Nephron progenitor cell (in vitro differentiated cells): Measurements from ENCODE around the gene ZSWIM3.
"Not testable (repeated sequence)": the region's sequence is repeated elsewhere in the genome, so short reads cannot be mapped to it uniquely, and the experiment has no call there.

Source experiments
- DNase-seq: peaks from one replicate; pipeline ENCODE4 v3.0.0; 2021
- H3K27ac Mint-ChIP-seq: 2 replicates; pipeline ENCODE4 v1.8.0; 2021; ENCODE audit warnings: mild to moderate bottlenecking, moderate library complexity, mixed read lengths
- H3K27me3 Mint-ChIP-seq: 2 replicates; pipeline ENCODE4 v1.8.0; 2021; ENCODE audit warnings: mild to moderate bottlenecking, low read depth, mixed read lengths; ENCODE audit not compliant: poor library complexity
- H3K36me3 Mint-ChIP-seq: 2 replicates; pipeline ENCODE4 v1.8.0; 2021; ENCODE audit warnings: low read depth, mixed read lengths
- H3K4me1 Mint-ChIP-seq: 2 replicates; pipeline ENCODE4 v1.8.0; 2021; ENCODE audit warnings: mixed read lengths
- H3K4me3 Mint-ChIP-seq: 2 replicates; pipeline ENCODE4 v1.8.0; 2021; ENCODE audit warnings: mild to moderate bottlenecking, moderate library complexity, mixed read lengths
- H3K9me3 Mint-ChIP-seq: 2 replicates; pipeline ENCODE4 v1.8.0; 2021; ENCODE audit warnings: mild to moderate bottlenecking, moderate library complexity, mixed read lengths
- CTCF ChIP-seq: fragments of 200-600 bp; sonication (generic); IDR thresholded peaks from 2 replicates; pipeline ENCODE4 v1.5.0; 2021; ENCODE audit warnings: antibody characterized with exemption

The ZSWIM3 gene

GRCh38 chr20:45867819-45868176, 10.4 kb downstream of the ZSWIM3 start:
- Mint-ChIP-seq H3K9me3 (no peaks in the 10 kb centered on the region), H3K4me1 (peaks cover 5% of the 10 kb centered on the region), H3K36me3 (peaks cover 5% of the 10 kb centered on the region), H3K4me3 (no peak overlapping the region), H3K27ac (no peak overlapping the region), H3K27me3 (peaks cover 9% of the 10 kb centered on the region)
- no peak for DNase-seq
- no peak for TF ChIP-seq CTCF

GRCh38 chr20:45872626-45873025, 15.2 kb downstream of the ZSWIM3 start:
- TF ChIP-seq CTCF, result no peak
- Mint-ChIP-seq H3K27ac (no peak overlapping the region), H3K36me3 (peaks cover 5% of the 10 kb centered on the region), H3K9me3 (no peaks in the 10 kb centered on the region), H3K4me3 (no peak overlapping the region), H3K4me1 (peaks cover 5% of the 10 kb centered on the region), H3K27me3 (peaks cover 5% of the 10 kb centered on the region)
- DNase-seq, result no peak

- Mint-ChIP-seq H3K4me3 (no peak overlapping the region), H3K9me3 (no peaks in the 10 kb centered on the region), H3K27me3 (peaks cover 5% of the 10 kb centered on the region), H3K27ac (no peak overlapping the region), H3K4me1 (peaks cover 5% of the 10 kb centered on the region), H3K36me3 (peaks cover 5% of the 10 kb centered on the region)
- TF ChIP-seq CTCF, result no peak
- DNase-seq, result no peak
These were observed 16.1 kb downstream of the ZSWIM3 start for GRCh38 chr20:45873409-45874103.

- not testable (repeated sequence) for H3K4me3 Mint-ChIP-seq
These were observed 16.7 kb downstream of the ZSWIM3 start for GRCh38 chr20:45874104-45874481.

GRCh38 chr20:45874576-45874975, 17.2 kb downstream of the ZSWIM3 start:
- peaks cover 5% of the 10 kb centered on the region for H3K27me3 Mint-ChIP-seq
- peaks cover 5% of the 10 kb centered on the region for H3K36me3 Mint-ChIP-seq
- no peak for TF ChIP-seq CTCF
- H3K27ac Mint-ChIP-seq, result peak overlapping the region; percentile 46
- H3K4me1 Mint-ChIP-seq, result peaks cover 5% of the 10 kb centered on the region
- H3K4me3 Mint-ChIP-seq, result no peak overlapping the region
- no peak for DNase-seq
- no peaks in the 10 kb centered on the region for H3K9me3 Mint-ChIP-seq

More at GRCh38 chr20:45874104-45874481, 16.7 kb downstream of the ZSWIM3 start:
- H3K36me3 Mint-ChIP-seq, H3K9me3 Mint-ChIP-seq, H3K4me1 Mint-ChIP-seq, H3K27ac Mint-ChIP-seq, DNase-seq, H3K27me3 Mint-ChIP-seq: not testable (repeated sequence)

- no peak for DNase-seq
- no peak overlapping the region for H3K27ac Mint-ChIP-seq
- H3K4me1 Mint-ChIP-seq, result peaks cover 23% of the 10 kb centered on the region
- peaks cover 9% of the 10 kb centered on the region for H3K36me3 Mint-ChIP-seq
- peaks cover 2% of the 10 kb centered on the region for H3K27me3 Mint-ChIP-seq
- TF ChIP-seq CTCF, result no peak
- no peaks in the 10 kb centered on the region for H3K9me3 Mint-ChIP-seq
- no peak overlapping the region for H3K4me3 Mint-ChIP-seq
These were observed 20.8 kb downstream of the ZSWIM3 start for GRCh38 chr20:45878076-45878761.
